NCI-H2107 (cell line): ENCODE results near the gene SWAP70.
"Not testable (repeated sequence)": the region's sequence is repeated elsewhere in the genome, so short reads cannot be mapped to it uniquely, and the experiment has no call there.

Experiments
- DNase-seq: peaks from one replicate; lab custom pipeline; 2025; lab: John Stamatoyannopoulos, UW

Gene SWAP70

DNA sequence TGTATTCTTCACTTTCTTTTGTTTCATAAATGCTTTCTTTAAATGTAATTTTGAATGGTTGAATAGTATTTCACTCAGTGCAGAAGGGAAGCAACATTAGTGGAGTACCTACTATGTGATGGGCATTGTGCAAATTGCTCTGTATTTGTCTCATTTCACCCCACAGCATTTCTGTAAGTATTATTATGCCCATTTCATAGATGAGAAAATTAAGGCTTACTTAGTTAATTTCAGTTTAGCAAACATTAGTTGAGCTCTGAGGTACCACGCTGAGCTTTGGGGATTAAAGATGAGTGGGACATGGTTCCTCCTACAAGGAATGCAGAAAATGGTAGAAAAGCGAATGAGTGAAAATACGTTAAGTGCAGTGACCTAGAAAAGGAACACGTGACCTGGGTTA is 58.1 kb downstream of the SWAP70 start:
- DNase-seq, result no peak

DNA sequence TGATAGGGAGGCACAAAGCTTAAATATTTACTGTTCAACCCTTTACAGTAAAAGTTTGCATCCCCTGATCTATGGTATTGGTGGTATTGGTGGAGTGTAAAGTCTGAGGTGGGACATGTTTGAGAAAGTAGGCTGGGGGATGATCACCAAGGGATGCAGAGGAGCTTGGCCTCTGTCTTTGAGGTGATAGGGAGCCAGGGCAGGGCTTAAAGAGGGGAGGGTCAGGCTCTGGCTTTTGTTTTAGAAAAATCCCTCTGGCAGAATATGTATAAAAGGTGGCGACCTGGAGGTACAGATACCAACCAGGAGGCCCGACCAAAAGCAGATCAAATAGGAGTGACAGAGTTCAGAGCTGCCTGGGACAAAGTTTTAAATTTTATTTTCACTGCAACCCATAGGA is 59.0 kb downstream of the SWAP70 start:
- DNase-seq, result no peak

- DNase-seq, result no peak
Observed at GRCh38 chr11:9726321-9727022, 62.6 kb downstream of the SWAP70 start.

DNA sequence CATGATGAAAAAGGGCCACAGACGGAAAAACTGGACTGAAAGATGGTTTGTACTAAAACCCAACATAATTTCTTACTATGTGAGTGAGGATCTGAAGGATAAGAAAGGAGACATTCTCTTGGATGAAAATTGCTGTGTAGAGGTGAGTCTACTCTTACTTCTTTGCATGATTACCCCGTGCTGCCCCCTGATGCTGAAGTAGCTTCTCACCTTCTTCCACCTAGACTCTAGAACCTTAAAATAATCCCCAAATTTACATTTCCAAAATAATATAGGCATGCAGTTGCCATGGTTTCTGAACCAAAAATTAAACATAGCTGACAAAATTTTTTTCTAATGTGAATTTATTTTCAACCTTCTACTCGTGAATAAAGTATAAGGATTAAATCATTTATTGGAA is 64.2 kb downstream of the SWAP70 start:
- no peak for DNase-seq

- DNase-seq, result no peak
Observed at GRCh38 chr11:9731256-9731655, 67.4 kb downstream of the SWAP70 start.

DNA sequence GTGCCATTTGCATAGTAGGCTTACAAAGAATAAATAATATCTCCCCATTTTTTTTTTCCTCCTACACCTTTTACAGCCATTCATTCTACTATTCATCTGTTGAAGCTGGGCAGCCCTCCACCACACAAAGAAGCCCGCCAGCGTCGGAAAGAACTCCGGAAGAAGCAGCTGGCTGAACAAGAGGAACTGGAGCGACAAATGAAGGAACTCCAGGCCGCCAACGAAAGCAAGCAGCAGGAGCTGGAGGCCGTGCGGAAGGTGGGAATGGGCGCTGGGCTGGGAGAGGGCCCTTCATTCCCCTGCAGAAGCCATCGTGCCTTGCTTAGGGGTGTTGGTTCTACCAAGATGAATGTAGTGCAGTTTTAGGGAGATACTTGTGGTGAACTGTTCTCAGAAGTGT is 68.6 kb downstream of the SWAP70 start:
- DNase-seq, result no peak

DNA sequence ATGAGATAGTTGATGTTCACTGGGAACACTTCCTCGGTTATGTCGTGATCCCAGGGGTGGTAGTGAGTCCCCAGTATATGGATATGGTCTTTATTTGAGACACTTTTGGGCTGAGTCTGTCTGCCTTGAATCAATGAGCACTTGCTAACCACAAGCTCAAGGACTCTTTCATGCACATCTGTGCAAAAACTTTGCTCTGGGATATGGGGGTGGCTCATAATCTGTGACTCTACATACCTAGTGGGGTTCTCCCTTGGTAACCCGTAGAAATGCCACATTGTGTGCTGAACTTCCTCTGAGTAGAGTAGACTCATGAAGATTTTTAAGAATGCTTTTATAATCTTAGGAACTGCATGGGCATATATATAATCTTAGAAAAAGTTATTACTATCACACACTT is 69.3 kb downstream of the SWAP70 start:
- no peak for DNase-seq

- DNase-seq, result no peak
Observed at GRCh38 chr11:9735236-9735635, 71.4 kb downstream of the SWAP70 start.

GRCh38 chr11:9735919-9736318 is 72.0 kb downstream of the SWAP70 start:
- no peak for DNase-seq

DNA sequence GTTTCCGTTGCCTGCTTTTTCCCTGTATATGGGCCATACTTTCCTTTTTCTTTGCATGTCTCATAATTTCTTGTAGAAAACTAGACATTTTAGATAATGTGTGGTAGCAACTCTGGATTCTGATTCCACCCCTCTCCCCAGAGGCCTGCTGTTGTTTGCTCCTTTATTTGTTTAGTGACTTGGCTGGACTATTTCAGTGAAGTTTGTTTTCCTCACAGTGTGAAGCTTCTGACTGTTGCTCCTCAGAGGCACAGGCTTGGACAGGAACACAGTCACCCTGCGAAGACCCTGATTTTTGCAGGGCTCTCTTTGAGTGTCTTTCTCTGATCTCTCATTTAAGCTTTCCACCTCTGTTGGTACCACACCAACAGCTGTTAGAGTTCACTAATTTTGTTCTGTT is 72.5 kb downstream of the SWAP70 start:
- no peak for DNase-seq

GRCh38 chr11:9738116-9738515 is 74.2 kb downstream of the SWAP70 start:
- no peak for DNase-seq

DNA sequence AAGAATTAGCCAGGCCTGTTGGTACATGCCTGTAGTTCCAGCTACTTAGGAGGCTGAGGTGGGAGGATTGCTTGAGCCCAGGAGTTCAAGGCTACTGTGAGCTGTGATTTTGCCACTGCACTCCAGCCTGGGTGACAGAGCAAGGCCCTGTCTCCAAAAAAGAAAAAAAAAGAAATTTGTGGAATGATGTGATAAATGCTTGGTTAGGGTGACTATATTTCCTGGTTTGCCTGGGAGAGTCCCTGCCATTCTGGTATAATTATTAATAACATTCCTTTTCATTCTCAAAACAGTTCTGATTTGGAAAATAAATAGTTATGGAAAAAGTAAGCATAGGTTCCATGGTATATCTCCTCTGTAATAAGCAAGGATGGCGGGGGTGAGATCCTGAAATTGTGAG is 74.8 kb downstream of the SWAP70 start:
- DNase-seq, result no peak

GRCh38 chr11:9739123-9739900 is 75.4 kb downstream of the SWAP70 start:
- DNase-seq, result no peak

GRCh38 chr11:9740202-9740883 is 76.5 kb downstream of the SWAP70 start:
- no peak for DNase-seq

DNA sequence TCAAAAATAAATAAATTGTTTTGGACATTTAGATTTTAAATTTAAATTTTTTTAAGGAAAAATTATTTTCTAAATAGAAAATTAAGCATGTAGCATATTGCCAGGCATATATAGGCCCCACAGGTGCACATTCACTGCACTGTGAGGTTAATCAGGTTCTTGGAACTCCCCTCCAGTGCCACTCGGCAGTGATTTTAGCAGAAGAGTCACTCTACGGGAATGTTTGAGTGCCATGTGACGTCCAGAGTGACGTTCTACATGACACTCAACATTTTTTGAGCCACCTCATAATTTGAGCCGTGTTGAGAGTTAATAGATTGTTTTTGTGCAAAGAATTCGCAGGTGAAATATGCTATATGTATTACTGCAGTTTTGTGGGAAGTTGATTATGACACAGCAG is 77.4 kb downstream of the SWAP70 start:
- no peak for DNase-seq

DNA sequence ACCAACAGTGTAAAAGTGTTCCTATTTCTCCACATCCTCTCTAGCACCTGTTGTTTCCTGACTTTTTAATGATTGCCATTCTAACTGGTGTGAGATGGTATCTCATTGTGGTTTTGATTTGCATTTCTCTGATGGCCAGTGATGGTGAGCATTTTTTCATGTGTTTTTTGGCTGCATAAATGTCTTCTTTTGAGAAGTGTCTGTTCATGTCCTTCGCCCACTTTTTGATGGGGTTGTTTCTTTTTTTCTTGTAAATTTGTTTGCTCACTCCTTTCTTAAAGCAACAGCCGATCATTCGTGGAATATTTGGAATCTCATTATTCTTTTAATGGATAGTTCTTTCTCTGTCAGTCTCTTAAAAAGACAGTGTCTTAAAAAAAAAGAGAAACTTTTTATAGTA is 79.6 kb downstream of the SWAP70 start:
- not testable (repeated sequence) for DNase-seq

DNA sequence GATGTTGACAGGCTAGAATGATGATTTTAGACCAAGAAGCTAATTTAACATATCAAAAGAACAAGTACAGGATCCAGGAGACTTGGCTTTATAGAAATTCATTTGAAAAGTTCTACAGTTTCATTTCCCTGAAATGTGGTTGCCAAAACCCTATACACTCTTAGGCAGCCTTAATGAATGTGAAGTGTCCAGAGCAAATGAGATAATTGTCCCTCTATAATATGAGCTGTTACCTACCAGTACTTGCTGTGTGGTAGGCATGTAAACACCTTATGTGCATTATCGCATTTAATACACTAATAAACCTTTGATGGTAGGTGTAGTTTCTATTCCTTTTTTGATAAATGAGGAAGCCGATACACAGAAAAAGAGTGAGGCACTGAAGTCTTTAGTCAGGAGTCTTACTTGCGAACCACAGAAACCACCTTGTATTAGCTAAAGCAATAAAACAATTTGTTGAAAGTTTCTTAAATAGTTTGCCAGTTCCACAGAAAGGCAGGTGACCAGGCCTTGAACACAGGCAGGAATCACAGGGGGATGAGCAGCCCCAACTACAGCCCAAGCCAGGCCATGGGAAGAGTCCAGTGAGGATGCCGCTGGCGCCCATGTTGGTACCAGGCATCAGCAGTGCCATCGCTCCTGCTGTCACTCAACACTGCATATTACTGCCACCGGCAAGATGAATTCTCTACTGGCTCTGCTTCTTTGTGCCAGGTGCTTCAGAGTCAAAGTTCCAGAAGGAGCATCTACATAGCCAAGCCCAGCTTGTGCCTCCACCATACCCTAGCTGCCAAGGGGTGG is 81.7 kb downstream of the SWAP70 start:
- no peak for DNase-seq

GRCh38 chr11:9747229-9747628 is 83.4 kb downstream of the SWAP70 start:
- DNase-seq, result no peak

GRCh38 chr11:9747828-9748227 is 84.0 kb downstream of the SWAP70 start:
- no peak for DNase-seq

GRCh38 chr11:9748361-9748970 is 84.6 kb downstream of the SWAP70 start:
- no peak for DNase-seq

- no peak for DNase-seq
Observed at GRCh38 chr11:9750551-9750950, 86.7 kb downstream of the SWAP70 start.

- DNase-seq, result no peak
Observed at GRCh38 chr11:9752091-9752490, 88.2 kb downstream of the SWAP70 start.
